Suppressor macrophage treated with lipopolysaccharide for 4 hours (primary cell): ENCODE results near the gene MSRB2.

Experiments
- DNase-seq: peaks from one replicate; pipeline ENCODE4 v3.0.0-alpha.2; 2020

MSRB2 gene

DNA sequence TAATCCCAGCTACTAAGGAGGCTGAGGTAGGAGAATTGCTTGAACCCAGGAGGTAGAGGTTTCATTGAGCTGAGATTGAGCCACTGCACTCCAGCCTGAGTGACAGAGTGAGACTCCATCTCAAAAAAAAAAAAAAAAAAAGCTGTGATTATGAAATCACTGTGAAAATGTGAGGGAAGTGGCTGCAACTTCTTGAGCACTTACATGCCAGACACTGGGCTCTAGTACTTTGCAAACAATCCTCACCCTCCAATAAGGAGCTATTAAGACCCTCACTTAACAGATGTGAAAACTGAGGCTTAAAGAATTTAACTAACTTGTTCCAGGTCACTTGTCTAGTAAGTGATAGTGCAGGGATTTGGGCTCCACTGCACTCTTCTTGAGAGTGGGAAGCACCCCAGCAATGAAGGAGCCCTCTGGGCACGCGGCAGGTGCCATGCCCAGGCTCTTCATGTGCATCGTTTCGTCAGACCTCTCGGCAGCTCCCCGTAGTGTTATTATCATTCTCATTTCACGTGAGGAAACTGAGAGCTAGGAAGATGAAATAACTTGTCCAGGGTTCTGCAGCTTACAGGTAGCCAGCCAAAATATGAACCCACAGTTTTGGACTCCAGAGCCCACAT, 19.0 kb downstream of the MSRB2 start:
- DNase-seq, result no peak

DNA sequence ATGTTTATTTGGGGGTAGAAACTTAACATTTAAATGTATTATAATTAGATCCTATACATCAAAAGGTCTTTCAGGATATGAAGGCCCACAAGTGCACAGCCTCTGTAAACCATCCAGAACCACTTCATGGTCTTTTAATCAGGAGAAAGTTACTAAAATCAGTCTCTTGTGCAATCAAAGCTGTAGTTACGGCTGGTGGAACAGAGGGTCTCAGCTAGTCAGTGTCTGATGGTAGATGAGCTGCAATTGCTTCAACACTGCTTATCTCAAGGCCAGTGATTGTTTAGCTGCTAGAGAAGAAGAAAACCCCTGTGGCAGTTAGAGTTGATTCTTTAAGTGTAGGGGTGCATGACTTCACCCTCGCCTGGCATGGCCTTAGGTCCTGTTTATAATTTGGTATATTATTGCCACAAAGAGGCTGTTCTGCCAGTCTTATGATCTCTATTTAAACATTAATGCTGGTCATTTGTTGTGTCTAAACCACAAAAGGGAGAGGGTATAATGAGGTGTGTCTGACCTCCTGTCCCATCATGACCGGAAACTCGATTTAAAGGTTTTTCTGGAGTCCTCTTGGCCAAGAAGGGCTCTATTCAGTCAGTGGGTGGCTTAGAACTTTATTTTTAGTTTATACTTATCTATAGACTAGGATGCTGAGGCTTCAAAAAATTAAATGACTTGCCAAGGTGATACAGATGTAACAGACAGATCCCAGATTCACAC, 21.3 kb downstream of the MSRB2 start:
- DNase-seq, result no peak

DNA sequence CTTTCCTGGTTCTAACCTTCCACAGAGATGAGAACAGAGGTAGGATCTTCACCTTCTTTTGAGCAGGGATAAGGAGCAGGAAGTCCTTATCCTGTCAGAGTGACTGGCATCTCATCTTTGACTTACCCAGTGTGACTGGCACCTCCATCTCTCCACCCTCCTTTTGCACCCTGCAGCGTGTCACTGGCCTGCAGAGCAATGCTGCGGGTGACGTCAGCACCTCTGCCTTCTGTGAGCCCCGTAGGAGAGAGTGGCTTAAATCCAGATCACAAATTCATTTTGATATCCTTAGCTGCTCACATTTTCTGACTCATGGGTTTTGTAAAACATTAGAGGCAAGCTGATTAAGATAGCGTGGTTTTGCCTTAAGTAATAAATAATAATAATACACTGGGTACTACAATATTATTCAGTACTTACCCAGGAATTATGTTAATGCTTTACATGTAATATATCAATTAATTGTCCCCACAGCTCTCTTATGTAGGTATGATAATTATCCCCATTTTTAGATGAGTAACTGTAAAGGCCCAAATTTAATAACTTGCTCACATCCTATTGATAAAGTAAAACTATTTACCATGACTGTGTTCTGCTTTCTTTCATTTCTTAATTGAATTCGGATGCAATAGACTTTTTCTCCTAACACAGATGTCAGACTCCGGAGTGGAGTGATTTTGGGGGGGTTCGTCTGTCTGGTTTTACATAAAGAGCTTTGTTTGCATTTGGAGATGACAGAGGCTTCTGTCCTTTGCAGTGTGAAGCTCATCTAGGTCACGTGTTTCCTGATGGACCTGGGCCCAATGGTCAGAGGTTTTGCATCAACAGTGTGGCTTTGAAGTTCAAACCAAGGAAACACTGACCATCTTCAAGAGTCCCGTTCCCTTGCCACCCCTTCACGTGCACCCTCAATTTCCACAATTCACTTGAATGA, 24.9 kb downstream of the MSRB2 start:
- no peak for DNase-seq

DNA sequence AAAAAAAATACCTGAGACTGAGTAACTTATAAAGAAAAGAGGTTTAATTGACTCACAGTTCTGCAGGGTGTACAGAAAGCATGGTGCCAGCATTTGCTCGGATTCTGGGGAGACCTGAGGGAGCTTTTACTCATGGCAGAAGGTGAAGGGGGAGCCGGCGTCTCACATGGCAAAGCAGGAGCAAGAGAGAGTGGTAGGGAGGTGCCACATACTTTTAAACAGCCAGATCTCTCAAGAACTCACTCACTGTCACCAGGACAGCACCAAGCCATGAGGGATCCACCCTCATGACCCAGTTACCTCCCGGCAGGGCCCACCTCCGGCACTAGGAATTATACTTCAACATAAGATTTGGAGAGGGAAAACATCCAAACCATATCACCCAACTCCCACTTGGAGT, 25.8 kb downstream of the MSRB2 start:
- DNase-seq, result no peak

DNA sequence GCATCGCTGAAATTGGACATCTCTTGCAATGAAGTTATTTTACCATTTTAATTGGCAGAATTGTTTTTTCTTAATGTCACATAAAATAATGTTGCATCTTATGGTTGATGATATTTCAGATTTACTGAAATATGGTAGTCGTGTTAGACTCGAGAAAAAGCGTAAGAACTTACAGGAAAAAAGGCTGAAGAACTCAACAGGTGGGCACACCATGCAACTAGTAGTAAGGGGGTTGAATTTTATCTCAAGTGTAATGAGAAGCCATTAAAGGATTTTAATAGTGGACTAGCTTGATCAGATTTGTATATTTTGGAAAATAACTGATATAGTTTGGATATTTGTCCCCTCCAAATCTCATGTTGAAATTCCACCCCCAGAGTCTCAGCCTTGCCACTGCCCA, 41.1 kb downstream of the MSRB2 start:
- no peak for DNase-seq

DNA sequence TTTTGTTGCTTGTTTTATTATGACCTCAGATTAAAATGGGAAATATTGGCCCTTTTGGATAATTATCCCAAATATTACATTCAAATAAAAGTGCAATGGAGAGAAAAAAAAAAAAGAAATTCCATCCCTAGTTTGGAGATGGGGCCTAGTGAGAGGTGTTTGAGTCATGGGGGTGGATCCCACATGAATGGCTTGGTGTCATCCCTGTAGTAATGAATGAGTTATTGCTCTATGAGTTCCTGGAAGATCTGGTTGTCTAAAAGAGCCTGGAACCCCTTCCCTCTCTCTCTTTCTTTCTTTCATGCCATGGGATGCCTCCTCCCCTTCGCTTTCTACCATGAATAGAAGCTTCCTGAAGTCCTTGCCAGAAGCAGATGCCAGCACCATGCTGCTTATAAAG, 44.3 kb downstream of the MSRB2 start:
- DNase-seq, result no peak

DNA sequence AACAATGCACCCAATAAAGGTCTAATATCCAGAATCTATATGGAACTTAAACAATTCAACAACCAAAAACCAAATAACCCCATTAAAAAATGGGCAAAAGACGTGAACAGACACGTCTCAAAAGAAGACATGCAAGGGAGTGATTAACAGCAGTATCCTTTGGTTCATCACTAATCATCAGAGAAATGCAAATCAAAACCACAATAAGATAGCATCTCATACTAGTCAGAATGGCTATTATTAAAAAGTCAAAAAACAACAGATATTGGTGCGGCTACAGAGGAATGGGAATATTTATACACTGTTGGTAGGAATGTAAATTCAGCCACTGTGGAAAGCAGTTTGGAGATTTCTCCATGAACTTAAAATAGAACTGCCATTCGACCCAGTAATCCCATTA, 46.6 kb downstream of the MSRB2 start:
- no peak for DNase-seq

DNA sequence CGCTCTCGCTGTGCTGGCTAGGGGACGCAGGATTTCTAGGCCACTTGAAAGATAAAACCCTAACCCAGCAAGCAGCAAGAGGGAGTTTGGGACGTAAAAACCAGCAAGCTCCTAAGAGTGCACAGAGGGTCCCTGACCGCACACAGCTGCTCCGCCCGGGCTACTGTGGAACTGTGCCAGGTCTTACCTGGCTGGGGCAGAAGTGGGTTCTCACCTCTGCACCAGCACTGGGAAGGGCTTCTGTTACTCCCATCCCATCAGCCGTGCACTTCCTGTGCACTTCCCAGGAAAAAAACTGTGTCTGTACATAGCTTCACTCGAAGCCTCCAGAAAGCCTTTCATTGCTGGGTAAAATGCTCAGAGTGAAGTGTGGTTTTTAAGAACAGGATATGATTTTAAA, 50.9 kb downstream of the MSRB2 start:
- no peak for DNase-seq

DNA sequence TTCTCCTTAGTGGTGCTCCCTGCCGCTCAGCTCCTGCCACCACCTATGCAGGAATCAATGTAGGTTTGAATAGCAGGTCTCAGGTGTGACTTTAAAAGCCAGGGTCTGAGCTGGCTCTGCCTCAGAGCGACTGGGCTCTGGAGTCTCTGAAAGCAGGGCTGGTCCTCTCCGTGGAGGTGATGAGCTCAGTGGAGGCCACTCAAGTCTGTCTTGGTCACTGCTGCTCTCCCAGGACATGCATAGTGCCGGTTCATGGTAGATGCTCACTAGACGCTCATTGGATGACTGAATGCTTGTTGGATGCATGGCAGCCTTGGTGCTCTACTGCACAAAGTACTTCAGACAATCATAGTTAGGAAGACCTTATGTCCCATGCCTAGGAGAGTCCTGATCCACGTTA, 51.7 kb downstream of the MSRB2 start:
- DNase-seq, result no peak

DNA sequence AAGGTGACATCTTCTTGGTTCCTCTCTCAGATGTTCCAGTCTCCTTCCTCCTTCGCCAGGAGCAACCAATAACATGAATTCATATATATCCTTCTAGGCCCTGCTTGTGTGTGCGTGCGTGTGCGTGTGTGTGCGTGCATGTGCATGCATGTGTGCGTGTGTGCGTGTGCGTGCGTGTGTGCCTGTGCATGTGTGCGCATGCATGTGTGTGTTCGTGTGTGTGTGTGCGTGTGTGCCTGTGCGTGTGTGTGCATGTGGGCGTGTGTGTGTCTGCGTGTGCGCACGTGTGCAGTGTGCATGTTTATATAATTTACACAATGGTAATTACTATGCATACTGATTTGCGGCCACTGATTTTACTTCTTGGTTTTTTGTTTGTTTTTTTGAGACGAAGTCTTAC, 52.8 kb downstream of the MSRB2 start:
- no peak for DNase-seq

DNA sequence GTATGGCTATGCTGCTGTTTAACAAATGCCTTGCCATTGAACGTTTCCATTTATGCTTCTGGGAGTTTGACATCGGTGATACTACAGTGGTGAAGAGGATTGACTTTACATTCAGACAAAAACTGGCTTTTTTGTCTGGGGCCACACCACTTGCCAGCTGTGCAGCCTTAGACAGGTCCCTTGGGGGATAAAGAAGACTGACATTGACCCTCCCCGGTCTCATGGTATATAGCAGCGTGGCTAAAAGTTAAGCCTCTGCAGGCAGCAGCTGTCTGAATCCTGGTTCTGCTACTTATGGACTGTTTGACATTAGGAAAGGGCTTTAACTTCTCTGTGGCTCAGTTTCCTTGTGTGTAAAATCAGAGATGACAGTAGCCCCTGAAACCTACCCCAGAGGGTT, 54.7 kb downstream of the MSRB2 start:
- no peak for DNase-seq

DNA sequence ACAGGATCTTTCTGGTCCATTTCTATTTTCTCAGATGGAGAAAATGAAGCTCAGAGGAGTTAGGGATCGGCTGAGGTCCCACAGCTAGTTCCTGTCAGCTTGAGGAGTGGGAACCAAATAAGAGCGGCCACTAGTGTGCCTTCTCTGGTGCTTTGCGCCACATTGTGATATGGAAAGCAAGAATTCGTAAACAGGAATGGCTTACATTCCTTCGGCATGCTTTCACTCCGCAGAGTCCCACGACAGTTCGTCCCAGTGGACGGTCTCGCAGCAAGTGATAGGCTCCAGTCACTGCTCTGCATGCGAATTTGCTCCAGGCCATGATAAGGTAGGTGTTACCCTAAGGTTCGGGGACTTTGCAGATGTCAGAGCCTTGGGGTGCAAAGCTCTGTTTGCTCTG, 55.2 kb downstream of the MSRB2 start:
- DNase-seq, result no peak

DNA sequence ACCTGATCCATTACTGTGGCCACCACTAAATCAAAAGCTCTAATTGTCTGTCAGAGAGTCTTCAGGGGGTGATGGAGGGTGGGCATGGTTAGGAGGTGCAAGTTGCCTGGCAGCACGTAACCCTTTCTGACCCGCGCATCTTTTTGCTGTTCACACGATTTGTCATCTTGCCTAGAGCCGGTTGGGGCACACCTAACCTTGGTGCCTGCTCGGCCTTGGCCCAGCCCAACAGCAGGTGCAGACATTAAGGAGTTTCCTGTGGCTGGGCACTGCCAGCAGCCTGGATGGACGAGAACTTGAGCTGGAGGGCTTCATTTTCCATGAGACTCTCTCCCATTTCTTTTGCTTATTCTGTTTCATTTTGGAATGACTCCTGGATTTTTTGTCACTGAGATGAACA, 55.7 kb downstream of the MSRB2 start:
- no peak for DNase-seq

DNA sequence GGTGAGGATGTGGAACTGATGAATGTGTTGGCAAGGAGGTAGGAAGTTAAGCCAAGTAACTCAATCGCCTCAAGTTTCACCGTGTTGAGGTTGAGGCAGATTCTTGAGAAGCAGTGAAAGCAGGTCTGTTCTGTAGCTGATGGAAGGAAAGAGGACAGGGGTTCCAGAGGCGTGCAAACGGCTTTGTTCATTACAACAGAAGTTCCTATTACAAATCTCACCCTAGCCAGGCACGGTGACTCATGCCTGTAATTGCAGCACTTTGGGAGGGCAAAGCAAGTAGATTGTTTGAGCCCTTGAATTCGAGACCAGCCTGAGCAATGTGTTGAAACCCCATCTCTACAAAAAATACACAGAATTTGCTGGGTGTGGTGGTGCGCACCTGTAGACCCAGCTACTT, 59.8 kb downstream of the MSRB2 start:
- DNase-seq, result no peak

DNA sequence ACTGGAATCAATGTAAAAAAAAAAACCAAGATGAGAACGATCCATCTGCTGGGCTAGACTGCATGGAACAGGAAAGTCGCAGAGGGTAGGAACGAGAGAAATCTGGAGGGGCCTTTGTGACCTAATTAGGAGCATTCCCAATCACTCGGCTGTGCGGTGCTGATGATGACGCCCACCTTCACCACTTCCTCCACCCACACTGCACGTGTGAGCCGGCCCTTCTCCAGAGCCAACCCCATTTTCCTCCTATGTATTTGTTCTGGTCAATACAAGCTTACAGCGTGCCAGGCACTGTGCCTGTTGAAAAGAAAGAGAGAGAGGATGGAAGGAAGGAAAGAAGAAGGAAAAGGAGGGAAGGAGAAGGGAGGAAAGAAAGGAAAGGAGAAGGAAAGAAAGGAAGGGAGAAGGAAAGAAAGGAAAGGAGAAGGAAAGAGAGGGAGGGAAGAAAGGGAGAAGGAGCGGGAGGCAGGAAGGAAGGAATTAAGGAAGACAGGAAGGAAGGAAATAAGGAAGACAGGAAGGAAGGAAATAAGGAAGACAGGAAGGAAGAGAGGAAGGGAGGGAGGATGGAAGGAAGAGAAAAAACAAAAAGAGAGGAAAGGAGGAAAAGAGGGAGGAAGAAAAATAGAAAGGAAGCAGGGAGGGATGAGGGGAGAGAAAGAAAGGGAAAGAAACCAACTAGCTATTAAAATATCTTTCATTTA, 61.2 kb downstream of the MSRB2 start:
- DNase-seq, result no peak

DNA sequence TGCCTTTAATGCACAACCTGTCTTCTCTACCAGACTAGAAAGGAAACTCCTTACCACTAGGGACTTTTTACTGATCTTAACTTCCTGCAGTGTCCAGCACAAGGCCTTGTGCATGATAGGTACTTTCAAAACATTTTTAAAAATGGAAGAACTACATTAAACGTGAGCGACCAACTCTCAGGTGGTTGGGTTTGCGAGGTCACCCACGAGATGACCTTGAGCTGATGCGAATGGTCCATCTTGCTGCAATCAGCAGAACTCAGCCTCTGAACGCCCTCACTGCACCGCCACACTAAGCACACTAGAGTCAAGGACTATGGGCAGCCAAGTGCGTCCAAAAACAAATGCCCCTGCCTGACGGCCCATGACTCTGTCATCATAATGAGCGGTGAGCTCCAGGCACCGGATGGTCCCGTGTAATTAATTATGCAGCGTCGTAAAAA, 61.9 kb downstream of the MSRB2 start:
- no peak for DNase-seq

DNA sequence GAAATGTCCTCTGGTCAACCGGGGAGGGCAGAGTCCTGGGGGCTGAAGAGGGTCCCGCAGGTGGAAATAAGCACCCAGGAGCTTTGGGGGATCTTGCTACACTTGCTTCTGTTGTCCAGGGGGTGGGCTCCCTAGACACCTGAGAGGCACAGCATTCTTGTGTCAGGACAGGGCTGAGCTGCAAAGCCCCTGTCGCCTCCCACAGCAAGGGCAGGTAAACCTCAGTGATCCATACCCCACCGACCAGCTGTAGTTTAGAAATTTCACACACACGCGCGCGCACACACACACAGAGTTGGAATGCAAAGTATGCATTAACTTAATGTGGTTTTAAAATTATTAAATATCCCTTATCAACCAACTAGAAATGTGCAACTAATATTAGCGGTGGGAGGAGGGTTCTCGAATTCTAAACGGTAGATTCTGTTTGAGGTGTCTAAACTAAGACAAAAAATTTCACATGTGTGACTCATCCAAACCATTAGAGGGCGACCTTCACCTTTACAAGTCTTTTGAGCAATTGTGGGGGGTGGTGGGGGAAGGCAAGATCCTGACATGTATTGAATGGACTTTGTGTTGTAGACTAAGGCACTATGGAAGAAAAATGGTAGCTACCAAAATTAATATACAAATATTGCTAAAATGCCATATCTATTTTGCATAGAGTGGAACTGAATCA, 62.5 kb downstream of the MSRB2 start:
- DNase-seq, result peak; percentile 19

DNA sequence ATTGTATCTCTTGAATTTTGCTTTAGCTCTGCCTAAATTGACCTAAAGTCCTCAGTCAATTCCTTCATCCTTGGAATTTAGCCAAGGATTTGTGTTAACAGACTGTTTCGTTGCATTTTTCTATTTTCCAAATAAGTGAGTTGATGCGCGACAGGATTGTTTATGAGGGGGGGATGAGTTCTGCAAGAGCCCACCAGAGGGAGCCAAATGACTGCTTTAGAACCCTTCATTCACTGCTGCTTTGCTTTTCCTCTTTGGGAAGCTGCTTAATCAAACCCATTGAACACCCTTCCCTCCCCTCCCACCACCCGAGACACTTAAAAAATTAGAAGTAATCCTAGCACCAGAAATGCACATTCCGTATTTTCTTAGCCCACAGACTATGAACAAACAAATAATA, 63.0 kb downstream of the MSRB2 start:
- DNase-seq, result peak; percentile 64

DNA sequence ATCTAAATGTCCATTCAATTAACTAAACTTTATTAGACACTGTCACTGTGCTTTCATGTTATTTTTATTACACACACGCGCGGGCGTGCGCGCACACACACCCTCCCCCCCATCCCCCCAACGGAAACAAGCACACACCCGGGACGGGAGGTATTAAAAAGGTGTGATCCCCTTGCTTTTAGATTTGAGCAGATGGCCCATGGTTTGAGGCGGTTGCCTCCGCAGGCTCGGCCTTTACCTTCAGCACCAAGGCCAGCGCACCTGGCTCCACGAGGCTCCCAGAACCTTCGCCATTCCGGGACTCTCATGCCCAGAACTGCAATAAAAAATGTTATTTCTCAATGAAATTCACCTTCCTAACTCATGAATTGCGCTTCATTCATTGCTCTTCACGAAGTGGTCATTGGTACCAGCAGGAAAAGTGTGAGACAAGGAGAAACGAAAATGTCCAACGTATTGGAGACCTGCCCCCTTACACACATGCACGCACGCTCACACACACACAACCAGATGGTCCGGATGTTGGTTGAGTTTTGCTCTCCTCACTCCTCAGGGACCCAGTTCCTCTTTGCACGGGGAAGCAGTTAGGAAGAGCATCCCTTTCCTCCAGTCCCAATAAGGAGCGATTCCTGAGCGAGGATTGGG, 76.0 kb downstream of the MSRB2 start:
- DNase-seq, result no peak
